ENCODE measurements around the gene DHX35.
A peak's percentile ranks its signal among the peaks of the same experiment; 100 is the strongest.
"Not testable (repeated sequence)": the region's sequence is repeated elsewhere in the genome, so short reads cannot be mapped to it uniquely, and the experiment has no call there.

Gene DHX35

GRCh38 chr20:38991814-38992704 is 29.9 kb downstream of the DHX35 start:
- H3K27ac ChIP-seq, result no peak overlapping the region
- no peak for TF ChIP-seq ZFX (IDR thresholded peaks at IDR 0.05)
- TF ChIP-seq CTCF (conservative IDR thresholded peaks at IDR 0.05), result no peak

- no peak for TF ChIP-seq ZFX (IDR thresholded peaks at IDR 0.05)
- TF ChIP-seq CTCF (conservative IDR thresholded peaks at IDR 0.05), result no peak
- no peak overlapping the region for H3K27ac ChIP-seq
Observed at GRCh38 chr20:38995536-38996044, 33.4 kb downstream of the DHX35 start.

- H3K27ac ChIP-seq, result not testable (repeated sequence)
Observed at GRCh38 chr20:38996866-38997265, 34.7 kb downstream of the DHX35 start.

- no peak for TF ChIP-seq CTCF (conservative IDR thresholded peaks at IDR 0.05)
- TF ChIP-seq ZFX (IDR thresholded peaks at IDR 0.05), result no peak
Observed at GRCh38 chr20:38997622-38998021, 35.5 kb downstream of the DHX35 start.

DNA sequence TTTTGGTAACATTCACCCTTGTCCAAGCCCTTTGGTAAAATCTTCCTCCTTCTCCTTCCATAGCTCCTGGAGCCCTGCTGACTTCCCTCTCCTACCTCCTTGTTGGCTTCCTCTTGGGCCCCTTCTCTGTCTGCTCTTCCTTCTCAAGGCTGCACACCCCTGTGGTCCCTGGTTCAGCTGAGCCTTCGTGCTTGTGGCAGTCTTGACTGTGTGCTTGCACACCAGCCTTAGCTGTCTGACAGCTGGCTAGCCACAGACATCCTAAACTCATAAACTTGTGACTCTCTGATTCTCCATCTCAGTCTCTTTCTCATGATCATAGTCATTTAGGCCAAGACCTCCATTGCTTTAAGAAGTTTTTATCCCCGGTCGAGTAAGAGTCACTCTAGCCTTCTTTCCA is 37.1 kb downstream of the DHX35 start:
- TF ChIP-seq CTCF (conservative IDR thresholded peaks at IDR 0.05) (no peak), ZFX (IDR thresholded peaks at IDR 0.05) (no peak)
- H3K27ac ChIP-seq, result peak overlapping the region; percentile 61

More at GRCh38 chr20:38997622-38998021, 35.5 kb downstream of the DHX35 start:
- no peak overlapping the region for H3K27ac ChIP-seq

GRCh38 chr20:38999965-39000910 is 38.1 kb downstream of the DHX35 start:
- peak overlapping the region; percentile 61 for H3K27ac ChIP-seq
- TF ChIP-seq ZFX (IDR thresholded peaks at IDR 0.05) (no peak), CTCF (conservative IDR thresholded peaks at IDR 0.05) (no peak)

- H3K27ac ChIP-seq, result no peak overlapping the region
- TF ChIP-seq CTCF (conservative IDR thresholded peaks at IDR 0.05) (no peak), ZFX (IDR thresholded peaks at IDR 0.05) (no peak)
Observed at GRCh38 chr20:39004508-39004907, 42.4 kb downstream of the DHX35 start.
